ENCODE data around the gene CAMTA1. TPM values are rescaled to one million over a fixed set of nuclear protein-coding genes. Genes with fewer than 3 reads are reported as not detected.

Gene CAMTA1
- total RNA-seq, 4 donors from 2014 or later, result 57.4 to 88.3 (median 62.1) TPM

GRCh38 chr1:7221826-7222694 lies 436.8 kb downstream of the CAMTA1 start:
- no peaks in the 10 kb centered on the region for H3K4me1 ChIP-seq
- H3K9me3 ChIP-seq, result no peaks in the 10 kb centered on the region
- H3K27ac ChIP-seq, result no peak overlapping the region
- no peak overlapping the region for H3K4me3 ChIP-seq
- H3K36me3 ChIP-seq, result no peaks in the 10 kb centered on the region
- DNase-seq, result no peak
- TF ChIP-seq POLR2A (IDR thresholded peaks at IDR 0.05) (no peak), CTCF (IDR thresholded peaks at IDR 0.05) (no peak)
- H3K27me3 ChIP-seq, result no peaks in the 10 kb centered on the region

DNA sequence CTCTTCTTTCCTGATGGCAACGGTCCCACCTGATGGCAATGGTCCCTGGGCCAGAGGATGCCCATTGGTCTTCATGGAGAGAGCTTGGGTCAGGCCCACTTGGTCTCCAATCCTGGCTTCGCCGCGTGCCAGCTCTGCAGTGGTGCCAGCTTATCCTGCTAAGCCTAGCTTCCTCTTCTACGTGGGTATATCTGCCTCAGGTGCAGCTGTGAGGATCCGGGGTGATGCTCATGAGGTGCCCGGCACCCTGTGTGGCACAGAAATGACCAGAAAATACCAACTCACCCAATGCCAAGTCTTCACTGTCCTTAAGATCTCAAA lies 437.4 kb downstream of the CAMTA1 start:
- H3K27ac ChIP-seq, result no peak overlapping the region
- no peaks in the 10 kb centered on the region for H3K9me3 ChIP-seq
- H3K4me3 ChIP-seq, result no peak overlapping the region
- no peak for DNase-seq
- no peaks in the 10 kb centered on the region for H3K27me3 ChIP-seq
- no peaks in the 10 kb centered on the region for H3K4me1 ChIP-seq
- TF ChIP-seq POLR2A (IDR thresholded peaks at IDR 0.05) (no peak), CTCF (IDR thresholded peaks at IDR 0.05) (no peak)
- H3K36me3 ChIP-seq, result no peaks in the 10 kb centered on the region

DNA sequence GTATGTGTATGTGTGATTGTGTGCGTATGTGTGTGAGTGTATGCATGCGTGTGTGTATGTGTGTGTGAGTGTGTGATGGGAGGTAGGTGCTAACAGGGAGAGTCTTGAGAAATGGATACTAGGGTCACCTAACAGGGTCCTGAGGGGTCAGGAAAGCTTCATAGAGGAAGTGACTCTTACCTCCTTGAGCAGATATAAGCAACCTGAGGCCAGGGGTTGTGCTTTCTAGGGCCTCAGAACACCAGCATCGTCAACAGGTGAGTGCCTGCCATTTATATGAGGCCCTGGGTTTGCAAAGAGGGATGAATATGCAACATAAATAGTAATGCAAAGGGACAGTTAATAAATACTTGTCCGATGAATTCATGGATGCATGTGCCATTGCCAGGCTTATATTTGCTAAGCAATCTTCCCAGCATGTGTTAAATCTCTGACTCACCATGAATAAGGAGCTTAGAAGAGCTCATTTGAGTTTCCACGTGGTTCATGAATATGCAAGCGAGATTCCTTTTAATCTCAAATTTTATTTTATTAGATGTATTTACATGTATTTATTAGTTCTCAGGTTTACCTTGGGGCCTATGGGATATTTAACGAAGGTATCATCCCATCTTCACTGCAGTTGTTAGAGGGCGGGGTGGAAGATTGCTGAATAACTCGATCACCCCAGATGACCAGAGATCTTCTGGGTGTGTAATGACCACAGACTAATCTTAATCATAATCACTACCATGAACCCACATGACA lies 438.3 kb downstream of the CAMTA1 start:
- Histone ChIP-seq H3K36me3 (no peaks in the 10 kb centered on the region), H3K4me1 (no peaks in the 10 kb centered on the region), H3K27ac (no peak overlapping the region), H3K27me3 (no peaks in the 10 kb centered on the region), H3K9me3 (no peaks in the 10 kb centered on the region), H3K4me3 (no peak overlapping the region)
- DNase-seq, result no peak
- TF ChIP-seq CTCF (IDR thresholded peaks at IDR 0.05), result no peak

- no peak overlapping the region for H3K4me3 ChIP-seq
- H3K27me3 ChIP-seq, result no peaks in the 10 kb centered on the region
- H3K9me3 ChIP-seq, result no peaks in the 10 kb centered on the region
- no peaks in the 10 kb centered on the region for H3K36me3 ChIP-seq
- H3K4me1 ChIP-seq, result no peaks in the 10 kb centered on the region
- no peak overlapping the region for H3K27ac ChIP-seq
- no peak for DNase-seq
- TF ChIP-seq POLR2A (IDR thresholded peaks at IDR 0.05) (no peak), CTCF (IDR thresholded peaks at IDR 0.05) (no peak)
Observed at GRCh38 chr1:7224081-7224534, 438.9 kb downstream of the CAMTA1 start.

GRCh38 chr1:7224644-7225043 lies 439.4 kb downstream of the CAMTA1 start:
- no peaks in the 10 kb centered on the region for H3K36me3 ChIP-seq
- no peaks in the 10 kb centered on the region for H3K4me1 ChIP-seq
- no peaks in the 10 kb centered on the region for H3K9me3 ChIP-seq
- H3K27me3 ChIP-seq, result no peaks in the 10 kb centered on the region
- H3K27ac ChIP-seq, result no peak overlapping the region
- no peak for TF ChIP-seq POLR2A (IDR thresholded peaks at IDR 0.05)
- TF ChIP-seq CTCF (IDR thresholded peaks at IDR 0.05), result peak in 3 of 6 experiments; percentile 34 to 44 (median 41)
- H3K4me3 ChIP-seq, result no peak overlapping the region
- DNase-seq, result peak in 1 of 3 donors; percentile 53
